T-helper 9 cell (primary cell): ENCODE results near the gene PPFIA1.
"Not testable (repeated sequence)": the region's sequence is repeated elsewhere in the genome, so short reads cannot be mapped to it uniquely, and the experiment has no call there.

Experiments used
- DNase-seq: peaks from one replicate; pipeline ENCODE4 v3.0.0-alpha.2; 2020

Gene PPFIA1

GRCh38 chr11:70252844-70253243 is 17.6 kb upstream of the PPFIA1 start:
- DNase-seq = no peak

GRCh38 chr11:70255477-70256116 is 14.9 kb upstream of the PPFIA1 start:
- DNase-seq = no peak

- DNase-seq = not testable (repeated sequence)
Observed at GRCh38 chr11:70259077-70259476, 11.4 kb upstream of the PPFIA1 start.

GRCh38 chr11:70262951-70263350 is 7.5 kb upstream of the PPFIA1 start:
- DNase-seq = no peak

- DNase-seq = no peak
Observed at GRCh38 chr11:70263363-70263762, 7.1 kb upstream of the PPFIA1 start.

GRCh38 chr11:70265341-70265740 is 5.1 kb upstream of the PPFIA1 start:
- DNase-seq = no peak

- no peak for DNase-seq
Observed at GRCh38 chr11:70267405-70267950, 3.0 kb upstream of the PPFIA1 start.

GRCh38 chr11:70268526-70268925 is 2.0 kb upstream of the PPFIA1 start:
- no peak for DNase-seq

- DNase-seq = peak; percentile 48
Observed at GRCh38 chr11:70270877-70271648, 573 bp downstream of the PPFIA1 start.

- DNase-seq = no peak
Observed at GRCh38 chr11:70271649-70271953, 1.1 kb downstream of the PPFIA1 start.

- no peak for DNase-seq
Observed at GRCh38 chr11:70272009-70272408, 1.5 kb downstream of the PPFIA1 start.

GRCh38 chr11:70278994-70279393 is 8.5 kb downstream of the PPFIA1 start:
- no peak for DNase-seq

GRCh38 chr11:70281156-70281609 is 10.7 kb downstream of the PPFIA1 start:
- no peak for DNase-seq

GRCh38 chr11:70282012-70282411 is 11.5 kb downstream of the PPFIA1 start:
- no peak for DNase-seq

GRCh38 chr11:70288721-70289120 is 18.2 kb downstream of the PPFIA1 start:
- no peak for DNase-seq

GRCh38 chr11:70289582-70289981 is 19.1 kb downstream of the PPFIA1 start:
- no peak for DNase-seq

GRCh38 chr11:70290361-70291065 is 20.0 kb downstream of the PPFIA1 start:
- no peak for DNase-seq

GRCh38 chr11:70292166-70292565 is 21.7 kb downstream of the PPFIA1 start:
- DNase-seq = no peak

- DNase-seq = no peak
Observed at GRCh38 chr11:70292863-70293262, 22.4 kb downstream of the PPFIA1 start.

GRCh38 chr11:70295166-70295565 is 24.7 kb downstream of the PPFIA1 start:
- DNase-seq = not testable (repeated sequence)

- no peak for DNase-seq
Observed at GRCh38 chr11:70296681-70297080, 26.2 kb downstream of the PPFIA1 start.

- DNase-seq = no peak
Observed at GRCh38 chr11:70297341-70297740, 26.9 kb downstream of the PPFIA1 start.

- DNase-seq = no peak
Observed at GRCh38 chr11:70298243-70298915, 27.9 kb downstream of the PPFIA1 start.
